SK-N-SH treated with all-trans-retinoic acid at 6 μM for 48 hours (cell line): ENCODE data around the gene SH3RF1.

Experiments used
- ARNTL ChIP-seq: fragments of 450-650 bp; formaldehyde crosslinking; IDR thresholded peaks from 2 replicates; pipeline ENCODE4 v1.5.0; 2020; ENCODE audit warnings: low read depth, mild to moderate bottlenecking, moderate library complexity, borderline replicate concordance
- RARB ChIP-seq: fragments of 250-450 bp; sonication (Bioruptor Pico); IDR thresholded peaks from 2 replicates; pipeline ENCODE4 v1.8.0; 2021; ENCODE audit warnings: mild to moderate bottlenecking, moderate library complexity
- ZFP3 ChIP-seq: fragments of 250-450 bp; sonication (Bioruptor Pico); IDR thresholded peaks from 2 replicates; pipeline ENCODE4 v1.5.0; 2020; ENCODE audit warnings: mild to moderate bottlenecking, moderate library complexity
- ZFP30 ChIP-seq: fragments of 450-650 bp; formaldehyde crosslinking; IDR thresholded peaks from 2 replicates; pipeline ENCODE4 v1.5.0; 2022; ENCODE audit warnings: mild to moderate bottlenecking, moderate library complexity
- TF ChIP-seq, protein P1 (sequence below): fragments of 250-450 bp; sonication (Bioruptor Pico); IDR thresholded peaks from 2 replicates; pipeline ENCODE4 v1.8.0; 2021; ENCODE audit warnings: low read depth, mild to moderate bottlenecking, moderate library complexity, borderline replicate concordance

DNA sequence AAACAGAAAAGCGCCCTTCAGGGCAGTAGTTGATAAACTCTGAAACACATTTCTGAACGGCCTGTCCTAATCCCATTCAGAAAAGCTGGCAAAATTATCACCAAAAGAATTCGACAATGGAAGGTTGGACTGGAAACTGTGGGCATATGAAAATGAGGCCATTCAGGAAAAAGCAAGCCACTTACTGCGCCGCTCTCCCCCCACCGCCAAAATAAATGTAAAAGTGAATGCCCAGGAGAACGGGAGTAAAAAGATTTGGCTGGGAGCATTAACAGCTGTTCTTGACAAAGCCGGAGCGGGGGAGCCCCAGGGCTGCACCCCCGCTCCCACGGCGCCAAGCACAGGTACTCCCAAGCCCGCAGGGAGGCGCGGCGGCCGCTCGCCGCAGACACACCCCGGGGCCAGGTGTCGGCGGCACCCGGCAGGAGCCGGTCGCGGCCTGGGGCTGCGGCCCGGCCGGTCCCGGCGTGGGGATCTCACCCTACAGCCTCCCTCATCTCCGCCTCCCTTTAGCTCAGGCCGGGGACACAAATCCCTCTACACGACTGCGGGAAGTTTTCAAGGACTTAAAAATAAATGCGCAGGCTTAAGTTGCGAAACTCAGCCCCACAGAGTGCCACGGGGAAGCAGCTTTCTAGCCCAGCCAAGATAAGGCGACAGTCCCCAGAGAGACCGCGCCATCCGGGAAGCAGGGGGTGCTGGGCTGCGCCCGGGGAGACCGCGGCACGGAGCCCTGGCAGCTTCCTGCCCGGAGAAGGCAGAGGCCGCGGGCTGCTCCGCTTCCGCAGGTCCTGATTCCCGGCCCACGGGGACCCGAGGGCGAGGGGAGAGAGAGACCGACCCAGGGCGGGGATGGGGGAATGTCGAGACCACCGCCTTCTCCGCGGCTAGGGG lies 593 bp downstream of the SH3RF1 start:
- TF ChIP-seq RARB (CRISPR knock-in tag) (no peak), ZFP3 (no peak), ZFP30 (CRISPR knock-in tag) (no peak), ARNTL (CRISPR knock-in tag) (no peak)
- TF ChIP-seq, protein P1, sequence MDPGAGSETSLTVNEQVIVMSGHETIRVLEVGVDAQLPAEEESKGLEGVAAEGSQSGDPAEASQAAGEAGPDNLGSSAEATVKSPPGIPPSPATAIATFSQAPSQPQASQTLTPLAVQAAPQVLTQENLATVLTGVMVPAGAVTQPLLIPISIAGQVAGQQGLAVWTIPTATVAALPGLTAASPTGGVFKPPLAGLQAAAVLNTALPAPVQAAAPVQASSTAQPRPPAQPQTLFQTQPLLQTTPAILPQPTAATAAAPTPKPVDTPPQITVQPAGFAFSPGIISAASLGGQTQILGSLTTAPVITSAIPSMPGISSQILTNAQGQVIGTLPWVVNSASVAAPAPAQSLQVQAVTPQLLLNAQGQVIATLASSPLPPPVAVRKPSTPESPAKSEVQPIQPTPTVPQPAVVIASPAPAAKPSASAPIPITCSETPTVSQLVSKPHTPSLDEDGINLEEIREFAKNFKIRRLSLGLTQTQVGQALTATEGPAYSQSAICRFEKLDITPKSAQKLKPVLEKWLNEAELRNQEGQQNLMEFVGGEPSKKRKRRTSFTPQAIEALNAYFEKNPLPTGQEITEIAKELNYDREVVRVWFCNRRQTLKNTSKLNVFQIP (CRISPR knock-in tag): no peak
